Kidney (tissue), 14 donors: ENCODE measurements around the gene AHCTF1. TPM values are rescaled to one million over a fixed set of nuclear protein-coding genes. Genes with fewer than 3 reads are reported as not detected.
"Not testable (repeated sequence)": the region's sequence is repeated elsewhere in the genome, so short reads cannot be mapped to it uniquely, and the experiment has no call there.

ENCODE experiments used
- DNase-seq, 5 donors: peaks; one replicate each; pipeline ENCODE4 v3.0.0-alpha.2; 2013 to 2020
- FAIRE-seq: peaks from 2 replicates; lab custom pipeline; 2012; peaks lifted over from hg19 to GRCh38; lab: Jason Lieb, UNC
- H3K27ac ChIP-seq, 2 donors: one replicate each; pipeline ENCODE4 v1.7.0; 2013; ENCODE audit warnings: low read depth in 2 of 2, low read length in 2 of 2, inconsistent platforms in 1 of 2
- H3K27me3 ChIP-seq: one replicate; pipeline ENCODE4 v1.7.1; 2013; ENCODE audit warnings: low read length, inconsistent platforms; ENCODE audit not compliant: control insufficient read depth, insufficient read depth
- H3K36me3 ChIP-seq, 3 donors: one replicate each; pipeline versions ENCODE4 v1.7.0 to v1.7.1; 2013; ENCODE audit warnings: low read length in 3 of 3, control low read depth in 1 of 3, inconsistent platforms in 1 of 3; ENCODE audit not compliant: insufficient read depth in 3 of 3, control insufficient read depth in 2 of 3
- H3K4me1 ChIP-seq, 3 donors: one replicate each; pipeline versions ENCODE4 v1.7.0 to v1.7.1; 2013; ENCODE audit warnings: low read length in 3 of 3, inconsistent platforms in 1 of 3, low read depth in 1 of 3; ENCODE audit not compliant: control insufficient read depth in 2 of 3, insufficient read depth in 2 of 3
- H3K4me3 ChIP-seq, 3 donors: one replicate each; pipeline versions ENCODE4 v1.7.0 to v1.8.1; 2013; ENCODE audit warnings: low read length in 3 of 3, control low read depth in 1 of 3, inconsistent platforms in 1 of 3
- H3K9ac ChIP-seq, 3 donors: one replicate each; pipeline versions ENCODE4 v1.7.0 to v1.7.1; 2013; ENCODE audit warnings: low read length in 3 of 3, control low read depth in 1 of 3, inconsistent platforms in 1 of 3
- H3K9me3 ChIP-seq, 3 donors: one replicate each; pipeline versions ENCODE4 v1.7.0 to v1.7.1; 2013; ENCODE audit warnings: low read length in 3 of 3, control low read depth in 1 of 3, inconsistent platforms in 1 of 3; ENCODE audit not compliant: control insufficient read depth in 2 of 3, insufficient read depth in 1 of 3
- intact Hi-C: fragments of 100-400 bp; cut with DNase I; formaldehyde crosslinking; loops from one replicate; pipeline ENCODE4 v1.11.1; 2022
- polyA plus RNA-seq: library from polyadenylated mRNA; stranded (reverse); fragments of 350-450 nt; fragmentation: Illumina TruSeq; extraction: RNeasy Lipid Tissue Mini Kit (QIAGEN cat#74804); gene quantifications from one replicate; pipeline ENCODE4 v1.2.3, GENCODE V29; 2014; ENCODE audit warnings: low read depth, low replicate concordance; ENCODE audit not compliant: insufficient read depth
- total RNA-seq: library from RNA; stranded (reverse); fragmentation: NEBNext Ultra II Directional; extraction: Animal tissue kit (Norgen Biotek cat#: 25700); gene quantifications from one replicate; pipeline ENCODE4 v1.2.1, GENCODE V29; 2021
- TF ChIP-seq, protein P1 (sequence below): IDR thresholded peaks from 3 replicates; pipeline ENCODE4 v1.5.1; 2012; ENCODE audit warnings: mild to moderate bottlenecking, moderate library complexity, borderline replicate concordance; ENCODE audit not compliant: insufficient read depth; ENCODE audit errors: extremely low read depth
- donor health status: control.
- donor health status: control.
- donor health status: control.
- donor health status: control.
- donor health status: control.
- donor health status: DM: yes; HTN: yes; CAD: no.
- donor health status: Normal renal cell carcinoma (clear cell type).

Gene AHCTF1
- total and polyA plus RNA-seq, 2 donors from 2014 or later, result 5.2 to 30.1 TPM

DNA sequence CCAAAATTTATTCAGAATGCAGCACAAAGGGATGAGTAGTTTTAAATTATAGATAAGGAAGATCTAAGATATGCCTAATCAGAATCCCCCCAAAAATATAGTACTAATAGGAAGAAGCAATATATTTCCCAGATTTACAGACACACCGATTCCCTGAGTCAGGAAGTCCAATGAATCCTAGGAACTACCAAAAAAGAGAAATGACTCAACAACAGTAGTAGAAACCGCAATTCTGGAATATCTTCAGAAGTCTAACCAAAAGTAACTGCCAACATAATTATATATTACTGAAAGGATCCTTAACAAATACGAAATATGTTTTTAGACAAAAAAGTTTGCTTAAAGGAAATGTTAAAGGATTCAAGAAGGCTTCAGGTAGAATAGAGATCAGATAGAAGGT is 10.3 kb downstream of the AHCTF1 start:
- DNase-seq (no peak), FAIRE-seq (no peak)
- Histone ChIP-seq H3K27me3 (no peaks in the 10 kb centered on the region), H3K27ac (no peak overlapping the region), H3K4me1 (peaks cover 0 to 14% (median 0%) of the 10 kb centered on the region in 3 donors), H3K9me3 (no peaks in the 10 kb centered on the region), H3K36me3 (peaks cover 0 to 5% (median 0%) of the 10 kb centered on the region in 3 donors), H3K9ac (no peak overlapping the region), H3K4me3 (no peak overlapping the region)
- intact Hi-C loops, result no loop called here
- TF ChIP-seq, protein P1, sequence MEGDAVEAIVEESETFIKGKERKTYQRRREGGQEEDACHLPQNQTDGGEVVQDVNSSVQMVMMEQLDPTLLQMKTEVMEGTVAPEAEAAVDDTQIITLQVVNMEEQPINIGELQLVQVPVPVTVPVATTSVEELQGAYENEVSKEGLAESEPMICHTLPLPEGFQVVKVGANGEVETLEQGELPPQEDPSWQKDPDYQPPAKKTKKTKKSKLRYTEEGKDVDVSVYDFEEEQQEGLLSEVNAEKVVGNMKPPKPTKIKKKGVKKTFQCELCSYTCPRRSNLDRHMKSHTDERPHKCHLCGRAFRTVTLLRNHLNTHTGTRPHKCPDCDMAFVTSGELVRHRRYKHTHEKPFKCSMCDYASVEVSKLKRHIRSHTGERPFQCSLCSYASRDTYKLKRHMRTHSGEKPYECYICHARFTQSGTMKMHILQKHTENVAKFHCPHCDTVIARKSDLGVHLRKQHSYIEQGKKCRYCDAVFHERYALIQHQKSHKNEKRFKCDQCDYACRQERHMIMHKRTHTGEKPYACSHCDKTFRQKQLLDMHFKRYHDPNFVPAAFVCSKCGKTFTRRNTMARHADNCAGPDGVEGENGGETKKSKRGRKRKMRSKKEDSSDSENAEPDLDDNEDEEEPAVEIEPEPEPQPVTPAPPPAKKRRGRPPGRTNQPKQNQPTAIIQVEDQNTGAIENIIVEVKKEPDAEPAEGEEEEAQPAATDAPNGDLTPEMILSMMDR, result no peak

DNA sequence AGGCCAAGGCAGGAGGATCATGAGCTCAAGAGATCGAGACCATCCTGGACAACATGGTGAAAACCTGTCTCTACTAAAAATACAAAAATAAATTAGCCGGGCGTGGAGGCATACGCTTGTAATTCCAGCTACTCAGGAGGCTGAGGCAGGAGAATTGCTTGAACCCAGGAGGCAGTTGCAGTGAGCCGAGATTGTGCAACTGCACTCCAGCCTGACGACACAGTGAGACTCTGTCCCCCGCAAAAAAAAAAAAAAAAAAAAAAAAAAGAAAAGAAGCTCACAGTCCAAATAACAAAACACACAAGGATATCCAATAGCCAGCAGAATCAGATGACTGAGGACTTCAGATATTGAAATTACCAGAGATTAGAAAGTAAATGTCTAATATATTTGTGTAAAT is 11.8 kb downstream of the AHCTF1 start:
- H3K4me1 ChIP-seq, result peaks cover 0 to 10% (median 0%) of the 10 kb centered on the region in 3 donors

DNA sequence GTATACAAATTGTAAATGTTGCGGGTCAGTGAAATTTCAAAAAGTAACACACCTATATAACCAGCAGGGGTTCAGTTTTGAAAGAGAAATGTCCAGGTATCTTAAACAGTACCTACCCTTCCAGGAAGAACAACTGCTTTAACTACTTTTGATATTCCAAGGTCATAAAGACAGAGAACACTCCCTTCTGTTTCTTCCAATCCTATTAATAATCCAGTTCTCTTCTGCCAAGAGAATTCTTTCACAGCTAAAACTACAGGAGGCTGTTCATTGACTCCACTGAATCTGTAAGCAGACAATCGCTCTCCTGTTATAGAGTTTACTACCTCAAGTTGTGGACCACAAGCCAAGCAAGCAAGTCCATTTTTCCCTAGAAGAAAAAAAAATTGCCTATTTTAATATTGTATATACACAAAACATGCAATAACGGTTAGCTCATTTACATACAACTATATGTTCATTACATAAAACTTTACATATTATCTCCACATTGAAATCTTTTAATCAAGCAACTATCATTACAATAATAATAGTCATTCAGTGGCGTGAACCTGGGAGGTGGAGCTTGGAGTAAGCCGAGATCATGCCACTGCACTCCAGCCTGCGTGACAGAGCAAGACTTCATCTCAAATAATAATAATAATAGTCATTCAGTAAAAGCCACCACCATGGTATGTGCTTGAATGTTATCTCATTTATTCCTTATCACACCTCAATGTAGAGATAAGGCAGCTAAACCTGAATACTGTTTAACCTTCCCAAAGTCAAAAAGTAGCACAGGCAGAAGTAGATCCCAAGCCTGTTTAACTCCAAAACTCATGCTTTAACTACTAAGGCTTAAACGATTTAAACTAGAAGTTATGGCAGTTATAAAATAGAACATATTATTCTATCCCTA is 15.5 kb downstream of the AHCTF1 start:
- H3K27me3 ChIP-seq, H3K4me3 ChIP-seq, H3K4me1 ChIP-seq, H3K36me3 ChIP-seq, H3K27ac ChIP-seq, intact Hi-C loops, FAIRE-seq, DNase-seq, H3K9me3 ChIP-seq, H3K9ac ChIP-seq: not testable (repeated sequence)

More for the DNA sequence above, 11.8 kb downstream of the AHCTF1 start:
- Histone ChIP-seq H3K4me3 (no peak overlapping the region), H3K27ac (no peak overlapping the region), H3K27me3 (no peaks in the 10 kb centered on the region), H3K9me3 (no peaks in the 10 kb centered on the region), H3K36me3 (peaks cover 0 to 5% (median 0%) of the 10 kb centered on the region in 3 donors), H3K9ac (no peak overlapping the region)
- TF ChIP-seq, protein P1, result no peak
- FAIRE-seq (no peak), DNase-seq (no peak)
- intact Hi-C loops, result no loop called here

DNA sequence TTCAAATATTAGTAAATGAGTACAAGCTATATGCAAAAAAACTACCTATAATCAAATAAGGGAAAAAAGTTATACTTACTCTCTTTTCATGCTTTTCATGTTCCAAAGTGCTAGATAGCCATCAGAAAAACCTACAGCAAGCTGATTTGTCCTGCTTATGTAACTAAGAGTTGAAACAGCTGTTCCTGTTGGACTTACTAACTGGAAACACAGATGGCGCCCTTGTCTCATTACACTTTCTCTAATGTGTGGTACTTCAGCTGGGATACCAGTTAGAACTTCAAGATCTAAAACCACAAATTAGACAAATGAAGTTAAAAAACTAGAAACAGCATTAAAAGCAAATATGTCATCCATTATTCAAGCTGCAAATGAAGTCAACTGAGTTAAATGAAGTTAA is 24.3 kb downstream of the AHCTF1 start:
- DNase-seq, result peak in 2 of 5 donors; percentile 78 to 87
- intact Hi-C loops, result no loop called here
- no peaks in the 10 kb centered on the region for H3K9me3 ChIP-seq
- H3K9ac ChIP-seq, result no peak overlapping the region
- H3K36me3 ChIP-seq, result peaks cover 3 to 37% (median 16%) of the 10 kb centered on the region in 3 donors
- H3K27me3 ChIP-seq, result no peaks in the 10 kb centered on the region
- H3K4me1 ChIP-seq, result no peaks in the 10 kb centered on the region
- TF ChIP-seq, protein P1, result peak; percentile 28
- H3K27ac ChIP-seq, result no peak overlapping the region
- peak; percentile 89 for FAIRE-seq
- H3K4me3 ChIP-seq, result no peak overlapping the region
